Upper lobe of right lung (tissue), 1 donor: ENCODE data around the gene TRUB2. TPM values are rescaled to one million over a fixed set of nuclear protein-coding genes. Genes with fewer than 3 reads are reported as not detected.

Source experiments
- ATAC-seq: fragments of 200-7000 bp; cut with Tn5 transposase; one replicate; pipeline ENCODE4 v1.9.1; 2020; ENCODE audit warnings: mild to moderate bottlenecking, moderate library complexity
- DNase-seq: peaks from one replicate; pipeline ENCODE4 v3.0.0-alpha.2; 2020
- H3K27ac ChIP-seq: fragments of 200-600 bp; one replicate; pipeline ENCODE4 v1.8.0; 2022
- H3K27me3 ChIP-seq: fragments of 200-600 bp; one replicate; pipeline ENCODE4 v1.8.0; 2022; ENCODE audit warnings: mild to moderate bottlenecking
- H3K36me3 ChIP-seq: fragments of 200-600 bp; one replicate; pipeline ENCODE4 v1.8.0; 2022
- H3K4me1 ChIP-seq: fragments of 200-600 bp; one replicate; pipeline ENCODE4 v1.8.0; 2022
- H3K4me3 ChIP-seq: fragments of 200-600 bp; one replicate; pipeline ENCODE4 v1.8.0; 2022; ENCODE audit warnings: mild to moderate bottlenecking
- H3K9me3 ChIP-seq: fragments of 200-600 bp; one replicate; pipeline ENCODE4 v1.8.0; 2022
- CTCF ChIP-seq: fragments of 200-600 bp; IDR thresholded peaks from one replicate; pipeline ENCODE4 v1.8.0; 2022; ENCODE audit warnings: antibody characterized with exemption
- intact Hi-C: fragments of 100-400 bp; cut with DNase I; formaldehyde crosslinking; loops from one replicate; pipeline ENCODE4 v1.11.0; 2022
- total RNA-seq: library from RNA; stranded (reverse); fragmentation: NEBNext Ultra II Directional; extraction: Animal tissue kit (Norgen Biotek cat#: 25700); gene quantifications from one replicate; pipeline ENCODE4 v1.2.1, GENCODE V29; 2021
- donor health status: DM: no; HTN: yes; CAD: no; lungs with severe emphysema.

Gene TRUB2
- total RNA-seq, 1 donor from 2014 or later = 19.1 TPM

GRCh38 chr9:128321343-128321742 is 904 bp downstream of the TRUB2 start:
- Histone ChIP-seq H3K27ac (no peak overlapping the region), H3K36me3 (peaks cover 33% of the 10 kb centered on the region), H3K4me3 (peak overlapping the region; percentile 73), H3K4me1 (peaks cover 18% of the 10 kb centered on the region), H3K27me3 (no peaks in the 10 kb centered on the region), H3K9me3 (no peaks in the 10 kb centered on the region)
- DNase-seq = no peak
- no peak for ATAC-seq
- intact Hi-C loops = no loop called here
- TF ChIP-seq CTCF = no peak

DNA sequence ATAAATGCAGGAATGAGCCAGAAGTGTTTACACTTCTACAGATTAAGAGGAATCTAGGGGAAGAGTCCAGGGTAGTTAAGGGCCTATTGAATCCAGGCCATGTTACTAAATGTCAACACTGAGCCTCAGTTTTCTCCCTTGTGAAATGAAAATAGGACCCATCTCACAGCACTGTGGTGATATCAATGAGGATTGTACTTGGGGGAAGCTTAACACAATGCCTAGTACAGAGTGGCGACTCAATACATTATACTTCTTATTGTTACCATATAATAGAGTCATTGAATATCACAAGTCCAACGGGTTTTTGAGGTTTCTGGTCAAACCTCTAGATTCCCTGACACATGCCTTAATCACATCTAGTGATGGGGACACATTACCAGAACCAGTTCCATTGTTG is 4.6 kb downstream of the TRUB2 start:
- H3K27ac ChIP-seq = no peak overlapping the region
- ATAC-seq (no peak), DNase-seq (no peak)
- peaks cover 53% of the 10 kb centered on the region for H3K36me3 ChIP-seq
- H3K27me3 ChIP-seq = no peaks in the 10 kb centered on the region
- intact Hi-C loops = no loop called here
- H3K9me3 ChIP-seq = no peaks in the 10 kb centered on the region
- no peak for TF ChIP-seq CTCF
- H3K4me1 ChIP-seq = peaks cover 8% of the 10 kb centered on the region
- no peak overlapping the region for H3K4me3 ChIP-seq

DNA sequence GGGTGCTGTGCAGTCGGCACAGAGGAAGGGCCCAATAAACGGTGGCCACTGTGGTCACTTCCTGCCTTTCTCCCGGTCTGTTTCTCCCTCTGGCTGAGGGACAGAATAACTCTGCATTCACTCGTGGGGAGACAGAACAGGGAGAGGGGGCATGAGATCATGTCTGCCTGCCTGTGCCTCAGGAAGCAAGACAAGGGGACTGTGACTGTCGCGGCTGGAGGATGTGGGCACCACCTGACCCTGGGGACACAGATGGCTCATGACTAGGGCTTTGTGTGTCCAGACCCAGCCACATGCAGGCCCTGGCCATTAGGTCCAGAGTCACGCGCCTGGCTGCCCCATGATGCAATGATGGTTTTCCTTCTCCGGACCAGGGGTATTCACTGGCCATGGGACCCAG is 5.8 kb downstream of the TRUB2 start:
- peaks cover 4% of the 10 kb centered on the region for H3K4me1 ChIP-seq
- intact Hi-C loops = no loop called here
- no peaks in the 10 kb centered on the region for H3K9me3 ChIP-seq
- no peak for TF ChIP-seq CTCF
- ATAC-seq (peak; percentile 13), DNase-seq (no peak)
- H3K27me3 ChIP-seq = no peaks in the 10 kb centered on the region
- no peak overlapping the region for H3K27ac ChIP-seq
- H3K4me3 ChIP-seq = no peak overlapping the region
- peaks cover 56% of the 10 kb centered on the region for H3K36me3 ChIP-seq

DNA sequence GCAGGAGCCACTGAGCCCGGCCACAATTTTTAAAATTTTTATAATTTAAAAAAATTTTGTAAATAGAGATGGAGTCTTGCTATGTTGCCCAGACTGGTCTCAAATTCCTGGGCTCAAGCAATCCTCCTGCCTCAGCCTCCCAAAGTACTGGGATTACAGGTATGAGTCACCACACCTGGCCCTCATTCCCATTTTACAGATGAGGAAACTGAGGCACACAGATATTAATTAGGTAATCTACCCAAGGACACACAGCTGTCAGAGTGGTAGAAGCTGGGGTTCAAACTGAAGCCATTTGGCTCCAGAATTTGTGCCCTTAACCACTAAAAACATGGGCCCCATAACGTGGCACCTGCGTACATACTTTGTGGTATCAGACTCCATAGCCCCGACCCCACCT is 7.5 kb downstream of the TRUB2 start:
- intact Hi-C loops = no loop called here
- no peak for TF ChIP-seq CTCF
- no peak overlapping the region for H3K27ac ChIP-seq
- no peaks in the 10 kb centered on the region for H3K27me3 ChIP-seq
- ATAC-seq (no peak), DNase-seq (no peak)
- peaks cover 65% of the 10 kb centered on the region for H3K36me3 ChIP-seq
- H3K4me3 ChIP-seq = no peak overlapping the region
- H3K9me3 ChIP-seq = no peaks in the 10 kb centered on the region
- no peaks in the 10 kb centered on the region for H3K4me1 ChIP-seq

GRCh38 chr9:128310461-128310860 is 11.8 kb downstream of the TRUB2 start:
- no peak for TF ChIP-seq CTCF
- H3K27ac ChIP-seq = no peak overlapping the region
- DNase-seq (no peak), ATAC-seq (no peak)
- peaks cover 53% of the 10 kb centered on the region for H3K36me3 ChIP-seq
- no peak overlapping the region for H3K4me3 ChIP-seq
- intact Hi-C loops = no loop called here
- no peaks in the 10 kb centered on the region for H3K27me3 ChIP-seq
- H3K9me3 ChIP-seq = no peaks in the 10 kb centered on the region
- no peaks in the 10 kb centered on the region for H3K4me1 ChIP-seq

- DNase-seq = no peak
- Histone ChIP-seq H3K27ac (no peak overlapping the region), H3K4me1 (no peaks in the 10 kb centered on the region), H3K27me3 (no peaks in the 10 kb centered on the region), H3K36me3 (peaks cover 44% of the 10 kb centered on the region), H3K4me3 (no peak overlapping the region), H3K9me3 (no peaks in the 10 kb centered on the region)
- ATAC-seq = no peak
- no peak for TF ChIP-seq CTCF
- intact Hi-C loops = no loop called here
Observed at GRCh38 chr9:128309551-128309950, 12.7 kb downstream of the TRUB2 start.
